ENCODE results near the gene FOXA3.

DNA sequence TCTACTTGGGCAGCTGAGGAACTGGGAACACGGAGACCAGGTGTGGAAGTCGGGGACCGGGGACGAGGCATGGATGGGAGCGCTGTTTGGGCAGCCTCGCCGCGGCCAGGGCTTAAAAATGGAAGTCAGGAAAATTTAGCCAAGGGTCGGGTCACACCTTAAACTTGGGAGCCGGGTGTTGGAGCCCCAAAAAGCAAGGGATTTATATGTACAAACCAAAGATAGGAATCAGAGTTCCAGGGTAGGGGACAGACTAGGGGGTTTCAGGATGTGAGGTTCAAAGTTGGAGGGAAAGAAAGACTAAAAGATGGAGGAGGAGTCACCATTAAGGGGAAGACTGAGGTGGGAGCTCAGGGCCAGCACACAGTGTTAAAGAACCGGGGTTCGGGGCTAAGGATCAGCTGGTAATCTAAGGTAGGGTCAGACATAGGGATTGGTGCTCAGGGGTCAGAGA is 530 bp downstream of the FOXA3 start:
- no peak for TF ChIP-seq EZH2 (IDR thresholded peaks at IDR 0.05; ENCODE audit: borderline replicate concordance, low read depth, low read length, severe bottlenecking)
- TF ChIP-seq CTCF (IDR thresholded peaks at IDR 0.05; ENCODE audit: borderline replicate concordance, extremely low read depth, low read length, poor library complexity, severe bottlenecking): no peak
